Measurements from ENCODE around the gene RTN4RL2.

The RTN4RL2 gene

GRCh38 chr11:57493507-57494503 is 33.5 kb downstream of the RTN4RL2 start:
- Mint-ChIP-seq H3K4me3 (peak overlapping the region; percentile 19 to 55), H3K27ac (peak overlapping the region; percentile 99 to 100), H3K4me1 (peaks cover 16% of the 10 kb centered on the region), H3K27me3 (no peaks in the 10 kb centered on the region), H3K9me3 (no peaks in the 10 kb centered on the region)
- peak; percentile 94 for ATAC-seq
- peak; percentile 80 to 88 for DNase-seq

GRCh38 chr11:57496109-57496820 is 35.9 kb downstream of the RTN4RL2 start:
- no peaks in the 10 kb centered on the region for H3K9me3 Mint-ChIP-seq

GRCh38 chr11:57497303-57498247 is 37.2 kb downstream of the RTN4RL2 start:
- DNase-seq (no peak), ATAC-seq (no peak)
- Mint-ChIP-seq H3K27ac (no peak overlapping the region), H3K4me3 (no peak overlapping the region), H3K9me3 (no peaks in the 10 kb centered on the region), H3K4me1 (peaks cover 31% of the 10 kb centered on the region), H3K27me3 (no peaks in the 10 kb centered on the region)

More at GRCh38 chr11:57496109-57496820, 35.9 kb downstream of the RTN4RL2 start:
- Mint-ChIP-seq H3K4me3 (no peak overlapping the region), H3K27me3 (no peaks in the 10 kb centered on the region), H3K27ac (peak overlapping the region in 1 of 2 donors; percentile 36), H3K4me1 (peaks cover 31% of the 10 kb centered on the region)
- DNase-seq (no peak), ATAC-seq (no peak)

- Mint-ChIP-seq H3K27me3 (no peaks in the 10 kb centered on the region), H3K9me3 (no peaks in the 10 kb centered on the region), H3K4me3 (no peak overlapping the region), H3K27ac (no peak overlapping the region), H3K4me1 (peaks cover 24% of the 10 kb centered on the region)
- DNase-seq, result no peak
- no peak for ATAC-seq
Observed at GRCh38 chr11:57498540-57498939, 38.2 kb downstream of the RTN4RL2 start.

- Mint-ChIP-seq H3K4me3 (no peak overlapping the region), H3K4me1 (peaks cover 14% of the 10 kb centered on the region), H3K9me3 (no peaks in the 10 kb centered on the region), H3K27ac (peak overlapping the region in 1 of 2 donors; percentile 71), H3K27me3 (no peaks in the 10 kb centered on the region)
- ATAC-seq (peak; percentile 84), DNase-seq (peak; percentile 40 to 59)
Observed at GRCh38 chr11:57499413-57499982, 39.2 kb downstream of the RTN4RL2 start.

GRCh38 chr11:57499983-57500461 is 39.7 kb downstream of the RTN4RL2 start:
- no peak overlapping the region for H3K27ac Mint-ChIP-seq
- H3K27me3 Mint-ChIP-seq, result no peaks in the 10 kb centered on the region
- no peak for DNase-seq
- ATAC-seq, result peak; percentile 4
- H3K4me3 Mint-ChIP-seq, result no peak overlapping the region
- no peaks in the 10 kb centered on the region for H3K9me3 Mint-ChIP-seq
- H3K4me1 Mint-ChIP-seq, result peaks cover 14% of the 10 kb centered on the region

GRCh38 chr11:57500515-57500914 is 40.2 kb downstream of the RTN4RL2 start:
- Mint-ChIP-seq H3K9me3 (no peaks in the 10 kb centered on the region), H3K4me3 (no peak overlapping the region), H3K4me1 (peaks cover 14% of the 10 kb centered on the region), H3K27ac (peak overlapping the region in 1 of 2 donors; percentile 39), H3K27me3 (no peaks in the 10 kb centered on the region)
- ATAC-seq, result no peak
- no peak for DNase-seq

- peaks cover 14% of the 10 kb centered on the region for H3K4me1 Mint-ChIP-seq
- H3K9me3 Mint-ChIP-seq, result no peaks in the 10 kb centered on the region
- no peaks in the 10 kb centered on the region for H3K27me3 Mint-ChIP-seq
- no peak overlapping the region for H3K27ac Mint-ChIP-seq
- DNase-seq, result no peak
- no peak for ATAC-seq
- no peak overlapping the region for H3K4me3 Mint-ChIP-seq
Observed at GRCh38 chr11:57500926-57501325, 40.6 kb downstream of the RTN4RL2 start.

- H3K27ac Mint-ChIP-seq, result no peak overlapping the region
- ATAC-seq, result no peak
- no peak for DNase-seq
- H3K27me3 Mint-ChIP-seq, result no peaks in the 10 kb centered on the region
- H3K4me3 Mint-ChIP-seq, result no peak overlapping the region
- peaks cover 14% of the 10 kb centered on the region for H3K4me1 Mint-ChIP-seq
- no peaks in the 10 kb centered on the region for H3K9me3 Mint-ChIP-seq
Observed at GRCh38 chr11:57501953-57502352, 41.6 kb downstream of the RTN4RL2 start.

- Mint-ChIP-seq H3K4me1 (peaks cover 14% of the 10 kb centered on the region), H3K27me3 (no peaks in the 10 kb centered on the region), H3K27ac (no peak overlapping the region), H3K9me3 (no peaks in the 10 kb centered on the region), H3K4me3 (no peak overlapping the region)
- DNase-seq (no peak), ATAC-seq (no peak)
Observed at GRCh38 chr11:57502376-57502775, 42.0 kb downstream of the RTN4RL2 start.

- peak overlapping the region in 1 of 2 donors; percentile 3 for H3K4me3 Mint-ChIP-seq
- H3K9me3 Mint-ChIP-seq, result no peaks in the 10 kb centered on the region
- no peak for ATAC-seq
- DNase-seq, result no peak
- H3K27ac Mint-ChIP-seq, result no peak overlapping the region
- peaks cover 14% of the 10 kb centered on the region for H3K4me1 Mint-ChIP-seq
- H3K27me3 Mint-ChIP-seq, result no peaks in the 10 kb centered on the region
Observed at GRCh38 chr11:57502870-57503269, 42.5 kb downstream of the RTN4RL2 start.

- no peak for DNase-seq
- no peak overlapping the region for H3K27ac Mint-ChIP-seq
- H3K27me3 Mint-ChIP-seq, result no peaks in the 10 kb centered on the region
- no peak overlapping the region for H3K4me3 Mint-ChIP-seq
- H3K9me3 Mint-ChIP-seq, result no peaks in the 10 kb centered on the region
- H3K4me1 Mint-ChIP-seq, result peaks cover 17% of the 10 kb centered on the region
- ATAC-seq, result no peak
Observed at GRCh38 chr11:57504511-57504910, 44.2 kb downstream of the RTN4RL2 start.

GRCh38 chr11:57506522-57506921 is 46.2 kb downstream of the RTN4RL2 start:
- H3K27me3 Mint-ChIP-seq, result no peaks in the 10 kb centered on the region
- H3K9me3 Mint-ChIP-seq, result no peaks in the 10 kb centered on the region
- DNase-seq (no peak), ATAC-seq (no peak)
- H3K4me3 Mint-ChIP-seq, result no peak overlapping the region
- no peak overlapping the region for H3K27ac Mint-ChIP-seq
- H3K4me1 Mint-ChIP-seq, result peaks cover 15% of the 10 kb centered on the region

- Mint-ChIP-seq H3K4me3 (no peak overlapping the region), H3K4me1 (peaks cover 36% of the 10 kb centered on the region), H3K9me3 (no peaks in the 10 kb centered on the region), H3K27ac (no peak overlapping the region), H3K27me3 (no peaks in the 10 kb centered on the region)
- ATAC-seq (no peak), DNase-seq (no peak)
Observed at GRCh38 chr11:57508341-57509170, 48.2 kb downstream of the RTN4RL2 start.
